Esophagus muscularis mucosa (tissue), 4 donors: ENCODE results near the gene ACSM2B. TPM values are rescaled to one million over a fixed set of nuclear protein-coding genes. Genes with fewer than 3 reads are reported as not detected.
"Not testable (repeated sequence)": the region's sequence is repeated elsewhere in the genome, so short reads cannot be mapped to it uniquely, and the experiment has no call there.

Experiments used
- DNase-seq: peaks from one replicate; pipeline ENCODE4 v3.0.0-alpha.2; 2017; ENCODE audit errors: extremely low spot score
- H3K27ac ChIP-seq, 4 donors: fragments of 200-600 bp; sonication (generic); replicated peaks in 1 of 4; 1 replicate in 3 of 4; 2 replicates in 1 of 4; pipeline ENCODE4 v1.5.1; 2016 to 2019; ENCODE audit warnings: mild to moderate bottlenecking in 1 of 4
- H3K27me3 ChIP-seq, 4 donors: fragments of 200-600 bp; sonication (generic); one replicate each; pipeline versions ENCODE4 v1.5.1 to v1.6.0; 2016 to 2019
- H3K36me3 ChIP-seq, 4 donors: fragments of 200-600 bp; sonication (generic); one replicate each; pipeline ENCODE4 v1.5.1; 2016 to 2019
- H3K4me1 ChIP-seq, 4 donors: fragments of 200-600 bp; sonication (generic); one replicate each; pipeline ENCODE4 v1.5.1; 2016 to 2019
- H3K4me3 ChIP-seq, 4 donors: fragments of 200-600 bp; sonication (generic); 1 replicate in 2 of 4; 2 replicates in 2 of 4; pipeline ENCODE4 v1.5.1; 2016 to 2019; ENCODE audit warnings: mild to moderate bottlenecking in 4 of 4, moderate library complexity in 1 of 4
- H3K9me3 ChIP-seq, 4 donors: fragments of 200-600 bp; sonication (generic); 1 replicate in 3 of 4; 2 replicates in 1 of 4; pipeline ENCODE4 v1.5.1; 2016 to 2019
- EP300 ChIP-seq: sonication (generic); formaldehyde crosslinking; IDR thresholded peaks from one replicate; pipeline ENCODE4 v1.6.1; 2017; ENCODE audit warnings: antibody characterized with exemption
- POLR2A ChIP-seq: fragments of 450-650 bp; IDR thresholded peaks from one replicate; pipeline ENCODE4 v1.6.1; 2017; ENCODE audit warnings: antibody characterized with exemption, moderate library complexity, mild to moderate bottlenecking, low read depth
- POLR2AphosphoS5 ChIP-seq, 2 donors: sonication (generic); formaldehyde crosslinking; IDR thresholded peaks; one replicate each; pipeline ENCODE4 v1.6.1; 2017; ENCODE audit warnings: antibody characterized with exemption in 2 of 2
- WGBS: methylation state at CpG from one replicate; pipeline ENCODE4 v1.1.5; 2018; 5-methylcytosine and 5-hydroxymethylcytosine counted together
- intact Hi-C: fragments of 100-400 bp; cut with DNase I; formaldehyde crosslinking; loops from one replicate; pipeline ENCODE4 v1.15.1; 2023
- total RNA-seq, 4 donors: library from RNA; depleted of rRNA; stranded (reverse); fragments of >200 nt; gene quantifications; one replicate each; pipeline versions ENCODE4 v1.1.0 to v1.2.1, GENCODE V29; 2016
- TF ChIP-seq, protein P1 (sequence below), 3 experiments: fragments of 200-600 bp in 2 of 3; fragments of 450-650 bp in 1 of 3; sonication (generic) in 2 of 3; IDR thresholded peaks; one replicate each; pipeline ENCODE4 v1.5.1; 2017 to 2019; ENCODE audit warnings: antibody characterized with exemption in 3 of 3, mild to moderate bottlenecking in 2 of 3, moderate library complexity in 1 of 3

The ACSM2B gene
- total RNA-seq, 4 donors from 2014 or later: not detected

DNA sequence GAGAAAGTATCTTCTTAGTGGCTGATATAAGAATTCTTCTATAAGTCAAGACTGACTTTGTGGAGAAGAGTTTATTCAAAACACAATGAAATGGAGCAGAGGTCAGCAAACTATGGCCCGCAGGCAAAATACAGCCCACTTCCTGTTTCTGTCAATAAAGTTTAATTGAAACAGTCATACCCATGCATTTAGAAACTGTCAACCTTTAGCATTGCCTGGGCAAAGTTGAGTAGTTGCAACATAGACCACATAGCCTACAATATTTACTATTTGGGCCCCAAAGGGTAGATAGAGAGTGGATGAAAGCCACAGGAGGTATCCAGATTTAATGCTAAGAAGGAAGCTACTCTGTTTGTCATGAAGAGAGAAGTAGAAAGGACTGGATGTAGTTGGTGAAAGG is 38.0 kb downstream of the ACSM2B start:
- WGBS: 61% methylated on average over 1 of the region's 1 CpG
- TF ChIP-seq, protein P1, sequence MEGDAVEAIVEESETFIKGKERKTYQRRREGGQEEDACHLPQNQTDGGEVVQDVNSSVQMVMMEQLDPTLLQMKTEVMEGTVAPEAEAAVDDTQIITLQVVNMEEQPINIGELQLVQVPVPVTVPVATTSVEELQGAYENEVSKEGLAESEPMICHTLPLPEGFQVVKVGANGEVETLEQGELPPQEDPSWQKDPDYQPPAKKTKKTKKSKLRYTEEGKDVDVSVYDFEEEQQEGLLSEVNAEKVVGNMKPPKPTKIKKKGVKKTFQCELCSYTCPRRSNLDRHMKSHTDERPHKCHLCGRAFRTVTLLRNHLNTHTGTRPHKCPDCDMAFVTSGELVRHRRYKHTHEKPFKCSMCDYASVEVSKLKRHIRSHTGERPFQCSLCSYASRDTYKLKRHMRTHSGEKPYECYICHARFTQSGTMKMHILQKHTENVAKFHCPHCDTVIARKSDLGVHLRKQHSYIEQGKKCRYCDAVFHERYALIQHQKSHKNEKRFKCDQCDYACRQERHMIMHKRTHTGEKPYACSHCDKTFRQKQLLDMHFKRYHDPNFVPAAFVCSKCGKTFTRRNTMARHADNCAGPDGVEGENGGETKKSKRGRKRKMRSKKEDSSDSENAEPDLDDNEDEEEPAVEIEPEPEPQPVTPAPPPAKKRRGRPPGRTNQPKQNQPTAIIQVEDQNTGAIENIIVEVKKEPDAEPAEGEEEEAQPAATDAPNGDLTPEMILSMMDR (IDR thresholded peaks at IDR 0.05): no peak
- TF ChIP-seq POLR2AphosphoS5 (IDR thresholded peaks at IDR 0.05): no peak
- TF ChIP-seq EP300: no peak
- no peak for TF ChIP-seq POLR2A
- intact Hi-C loops: no loop called here

DNA sequence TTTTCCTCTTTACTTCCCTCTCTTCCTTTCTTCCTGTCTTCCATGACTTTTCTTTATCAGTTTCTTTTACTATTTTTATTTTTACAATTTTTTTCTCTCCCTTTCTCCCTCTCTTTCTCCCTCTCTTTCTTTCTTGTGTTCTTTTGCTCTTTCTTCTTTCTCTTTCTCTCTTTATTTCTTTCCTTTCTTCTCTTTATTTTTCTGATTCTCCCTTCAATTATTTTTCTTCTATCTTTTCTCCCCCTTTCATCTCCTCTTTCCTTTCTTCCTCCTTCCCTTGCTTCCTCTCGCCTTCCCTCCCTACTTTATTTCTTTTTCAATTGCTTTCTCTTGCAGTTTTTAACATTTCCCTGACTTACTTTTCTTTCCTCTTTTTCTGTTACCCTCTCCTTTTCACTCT is 39.5 kb downstream of the ACSM2B start:
- H3K4me1 ChIP-seq, H3K27me3 ChIP-seq, DNase-seq, H3K9me3 ChIP-seq, H3K27ac ChIP-seq, H3K36me3 ChIP-seq, intact Hi-C loops, H3K4me3 ChIP-seq: not testable (repeated sequence)
- 50% methylated on average over 1 of the region's 1 CpG for WGBS

More for the DNA sequence above, 38.0 kb downstream of the ACSM2B start:
- no peak overlapping the region for H3K4me3 ChIP-seq
- H3K36me3 ChIP-seq: no peaks in the 10 kb centered on the region
- H3K27me3 ChIP-seq: no peaks in the 10 kb centered on the region
- no peak overlapping the region for H3K27ac ChIP-seq
- no peaks in the 10 kb centered on the region for H3K9me3 ChIP-seq
- peak; percentile 34 for DNase-seq
- no peaks in the 10 kb centered on the region for H3K4me1 ChIP-seq

DNA sequence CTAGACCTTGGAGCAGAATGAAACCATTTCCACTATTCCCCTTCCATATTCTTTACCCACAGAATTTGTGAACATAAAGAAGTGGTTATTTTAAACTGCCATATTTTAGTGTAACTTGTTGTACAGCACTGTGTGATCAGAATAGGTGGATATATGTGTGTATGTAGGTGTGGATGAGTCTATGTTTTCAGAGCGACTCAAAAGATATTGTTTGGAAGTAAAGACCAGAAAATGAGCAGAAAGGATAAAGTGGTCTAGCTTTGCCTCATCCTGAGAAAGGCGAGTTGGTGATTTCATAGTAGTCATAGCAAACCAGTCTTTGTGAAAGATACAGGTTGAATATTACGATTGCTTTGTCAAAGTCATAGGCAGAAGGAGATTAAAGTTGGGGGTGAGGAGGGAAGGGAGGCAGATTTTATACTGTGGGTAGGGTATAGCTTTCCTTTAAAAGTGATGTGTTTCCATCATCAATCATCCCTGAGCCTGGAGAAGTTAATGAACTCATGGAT is 43.8 kb downstream of the ACSM2B start:
- intact Hi-C loops, DNase-seq, H3K27me3 ChIP-seq, H3K4me1 ChIP-seq, H3K36me3 ChIP-seq, H3K9me3 ChIP-seq, H3K4me3 ChIP-seq, H3K27ac ChIP-seq: not testable (repeated sequence)
- WGBS: no CpG with 5 or more reads among the region's 3 CpGs

DNA sequence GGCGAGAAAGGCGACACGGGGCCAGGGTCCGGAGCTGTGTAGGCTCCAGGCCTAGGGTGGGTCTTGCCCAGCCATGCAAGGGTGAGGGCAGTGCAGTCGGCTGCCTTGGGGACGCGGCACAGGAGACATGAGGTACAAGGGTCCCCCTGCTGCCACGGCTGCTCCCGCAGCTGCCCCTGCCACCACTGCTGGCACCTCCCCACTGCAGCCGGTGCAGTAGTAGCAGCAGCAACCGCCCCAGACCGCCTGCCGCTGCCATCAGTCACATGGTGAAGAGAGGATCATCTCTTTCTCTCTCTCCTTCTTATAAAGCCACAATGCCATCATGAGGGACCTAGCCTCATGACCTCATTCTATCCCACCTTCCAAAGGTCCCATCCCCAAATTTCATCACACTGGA is 44.4 kb downstream of the ACSM2B start:
- H3K4me1 ChIP-seq, H3K4me3 ChIP-seq, H3K27ac ChIP-seq, H3K9me3 ChIP-seq, H3K36me3 ChIP-seq, intact Hi-C loops, DNase-seq, H3K27me3 ChIP-seq: not testable (repeated sequence)
- WGBS: no CpG with 5 or more reads among the region's 13 CpGs

DNA sequence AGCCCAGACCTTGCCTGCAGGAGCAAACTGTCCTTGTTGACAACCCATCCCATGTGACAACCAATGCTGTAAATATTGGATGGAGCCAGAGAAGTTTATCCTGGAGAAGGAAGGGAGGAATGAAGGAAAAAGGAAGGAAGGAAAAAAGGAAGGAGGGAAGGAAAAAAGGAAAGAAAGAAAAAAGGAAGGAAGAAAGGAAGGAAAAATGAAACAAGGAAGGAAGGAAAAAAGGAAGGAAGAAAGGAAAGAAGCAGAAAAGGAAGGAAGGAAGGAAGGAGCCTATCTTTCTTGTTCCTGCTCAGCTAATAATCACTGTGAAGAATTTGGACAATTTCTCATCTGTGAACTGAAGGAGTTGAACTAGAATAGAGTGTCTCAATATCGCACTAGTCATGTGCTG is 56.1 kb downstream of the ACSM2B start:
- Histone ChIP-seq H3K9me3 (no peaks in the 10 kb centered on the region), H3K27me3 (no peaks in the 10 kb centered on the region), H3K4me3 (no peak overlapping the region), H3K36me3 (no peaks in the 10 kb centered on the region), H3K27ac (no peak overlapping the region), H3K4me1 (no peaks in the 10 kb centered on the region)
- intact Hi-C loops: no loop called here
- no peak for DNase-seq
- 91% methylated on average over 1 of the region's 1 CpG for WGBS
- TF ChIP-seq EP300 (no peak), POLR2AphosphoS5 (IDR thresholded peaks at IDR 0.05) (no peak), POLR2A (no peak)
- TF ChIP-seq, protein P1 (IDR thresholded peaks at IDR 0.05): no peak

DNA sequence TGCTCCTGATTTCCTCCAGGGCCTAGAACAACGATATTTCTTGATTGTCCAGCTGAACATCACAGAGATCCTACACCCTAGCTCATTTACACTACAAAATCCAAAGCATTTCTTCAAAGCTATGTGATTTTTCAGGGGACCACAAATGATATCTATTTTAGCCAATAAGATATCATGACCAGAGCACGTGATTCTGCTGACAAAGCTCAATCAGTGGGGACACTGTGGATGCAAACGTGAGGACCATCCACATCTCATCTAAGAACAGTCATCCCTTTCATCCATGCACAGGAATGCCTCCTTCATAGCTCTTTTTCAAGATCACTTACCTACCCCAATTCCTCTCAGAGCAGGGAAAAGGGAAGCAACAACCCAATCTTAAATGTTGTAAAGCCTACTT is 56.9 kb downstream of the ACSM2B start:
- Histone ChIP-seq H3K4me1 (no peaks in the 10 kb centered on the region), H3K4me3 (no peak overlapping the region), H3K36me3 (no peaks in the 10 kb centered on the region), H3K9me3 (no peaks in the 10 kb centered on the region), H3K27ac (no peak overlapping the region), H3K27me3 (no peaks in the 10 kb centered on the region)
- 60% methylated on average over 3 of the region's 3 CpGs for WGBS
- intact Hi-C loops: no loop called here
- peak; percentile 45 for DNase-seq
- TF ChIP-seq EP300 (no peak), POLR2AphosphoS5 (IDR thresholded peaks at IDR 0.05) (no peak), POLR2A (no peak)
- TF ChIP-seq, protein P1 (IDR thresholded peaks at IDR 0.05): no peak
